Uterus (tissue), 2 donors: Measurements from ENCODE around the gene LRRC58.

Experiments
- CTCF ChIP-seq, 4 experiments: fragments of 200-600 bp in 2 of 4; fragments of 450-650 bp in 2 of 4; sonication (generic) in 2 of 4; IDR thresholded peaks; one replicate each; pipeline ENCODE4 v1.5.1; 2016 to 2019; ENCODE audit warnings: antibody characterized with exemption in 4 of 4, mild to moderate bottlenecking in 2 of 4, moderate library complexity in 1 of 4
- POLR2A ChIP-seq, 2 donors: fragments of 450-650 bp; IDR thresholded peaks; one replicate each; pipeline ENCODE4 v1.6.1; 2016; ENCODE audit warnings: antibody characterized with exemption in 2 of 2, mild to moderate bottlenecking in 1 of 2, moderate library complexity in 1 of 2

DNA sequence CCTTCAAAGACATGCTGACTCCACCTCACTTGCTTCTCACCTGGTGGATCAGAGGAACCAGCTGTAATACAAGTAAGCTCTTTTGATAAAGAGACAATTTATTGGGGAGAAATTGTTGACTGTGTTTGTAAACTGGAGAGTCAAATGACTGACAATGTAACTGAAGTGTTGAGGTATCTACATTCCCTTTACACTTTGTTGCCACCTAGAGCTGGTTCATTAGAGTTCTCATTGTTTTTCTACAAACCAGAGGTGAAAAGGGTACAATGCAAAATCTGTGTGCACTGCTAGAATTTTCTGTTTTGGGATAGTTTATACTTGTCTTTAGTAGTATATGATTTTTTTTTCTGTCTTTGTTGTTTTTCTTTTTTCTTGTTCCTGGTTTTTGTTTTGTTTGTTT lies 8.7 kb upstream of the LRRC58 start:
- TF ChIP-seq CTCF (IDR thresholded peaks at IDR 0.05): no peak
- TF ChIP-seq POLR2A (IDR thresholded peaks at IDR 0.05): no peak
